H1 (cell line): ENCODE measurements around the gene C9orf152. TPM values are rescaled to one million over a fixed set of nuclear protein-coding genes. Genes with fewer than 3 reads are reported as not detected.
A peak's percentile ranks its signal among the peaks of the same experiment; 100 is the strongest.

Experiments
- CTCF ChIA-PET: fragments of 300-600 bp; sonication (Branson Sonifier 250); formaldehyde crosslinking; loops from one replicate; lab custom pipeline; 2021; ENCODE audit not compliant: partially characterized antibody; lab: Charles Lee
- POLR2A ChIA-PET: fragments of 300-600 bp; sonication (Branson Sonifier 250); formaldehyde crosslinking; loops from one replicate; lab custom pipeline; 2021; ENCODE audit warnings: inconsistent platforms; ENCODE audit not compliant: partially characterized antibody; lab: Charles Lee
- DNase-seq, 2 experiments: peaks; one replicate each; pipeline versions ENCODE4 v3.0.0 to v3.0.0-alpha.2; 2010 to 2022; ENCODE audit warnings: low spot score in 2 of 2, low read depth in 1 of 2, mixed read lengths in 1 of 2
- FAIRE-seq: peaks from 2 replicates; lab custom pipeline; 2011; peaks lifted over from hg19 to GRCh38; lab: Jason Lieb, UNC
- H2AFZ ChIP-seq: 2 replicates; pipeline ENCODE4 v1.8.1; 2012; ENCODE audit warnings: low read length, inconsistent platforms
- H2AK5ac ChIP-seq: 2 replicates; pipeline ENCODE4 v1.6.1; 2013; ENCODE audit warnings: low read depth, low read length
- H2BK120ac ChIP-seq: replicated peaks from 2 replicates; pipeline ENCODE3; 2013; ENCODE audit warnings: low read depth, low read length, inconsistent platforms
- H2BK12ac ChIP-seq: 2 replicates; pipeline ENCODE4 v1.6.1; 2013; ENCODE audit warnings: low read depth, low read length
- H2BK15ac ChIP-seq: 2 replicates; pipeline ENCODE4 v1.6.1; 2013; ENCODE audit warnings: low read length
- H2BK20ac ChIP-seq: 2 replicates; pipeline ENCODE4 v1.6.1; 2013; ENCODE audit warnings: low read length
- H2BK5ac ChIP-seq: 2 replicates; pipeline ENCODE4 v1.6.1; 2013; ENCODE audit warnings: low read depth, low read length
- H3K14ac ChIP-seq: 2 replicates; pipeline ENCODE4 v1.6.1; 2013; ENCODE audit warnings: inconsistent platforms; ENCODE audit not compliant: insufficient read length
- H3K18ac ChIP-seq: 2 replicates; pipeline ENCODE4 v1.6.1; 2013; ENCODE audit warnings: low read length; ENCODE audit errors: extremely low read depth
- H3K23ac ChIP-seq: 2 replicates; pipeline ENCODE4 v1.6.1; 2013; ENCODE audit warnings: inconsistent platforms; ENCODE audit not compliant: insufficient read length
- H3K23me2 ChIP-seq: 2 replicates; pipeline ENCODE4 v1.6.1; 2013; ENCODE audit warnings: low read depth, low read length
- H3K27ac ChIP-seq: 2 replicates; pipeline ENCODE4 v1.6.1; 2011; ENCODE audit warnings: low read depth, low read length, inconsistent platforms
- H3K27me3 ChIP-seq, 4 experiments: replicated peaks in 1 of 4; 1 replicate in 1 of 4; 2 replicates in 3 of 4; pipeline versions ENCODE4 v1.6.1 to v1.8.1; 2011 to 2013; ENCODE audit warnings: low read length in 3 of 4, mild to moderate bottlenecking in 3 of 4, inconsistent platforms in 2 of 4, mixed read lengths in 2 of 4, moderate library complexity in 1 of 4; ENCODE audit not compliant: control insufficient read depth in 3 of 4, insufficient read depth in 3 of 4; ENCODE audit errors: extremely low read depth in 1 of 4
- H3K36me3 ChIP-seq, 4 experiments: 2 replicates each; pipeline versions ENCODE4 v1.6.1 to v1.8.1; 2011 to 2013; ENCODE audit warnings: mild to moderate bottlenecking in 4 of 4, low read length in 3 of 4, moderate library complexity in 2 of 4, control low read depth in 1 of 4, inconsistent platforms in 1 of 4; ENCODE audit not compliant: insufficient read depth in 4 of 4, control insufficient read depth in 2 of 4
- H3K4ac ChIP-seq: replicated peaks from 2 replicates; pipeline ENCODE3; 2013; ENCODE audit warnings: low read length, low read depth, mixed read lengths, inconsistent platforms; ENCODE audit not compliant: insufficient read length
- H3K4me1 ChIP-seq, 4 experiments: replicated peaks in 1 of 4; 1 replicate in 1 of 4; 2 replicates in 3 of 4; pipeline versions ENCODE4 v1.6.1 to v1.8.1; 2011 to 2013; ENCODE audit warnings: low read length in 3 of 4, inconsistent platforms in 2 of 4, mixed read lengths in 1 of 4; ENCODE audit not compliant: insufficient read depth in 4 of 4, control insufficient read depth in 3 of 4
- H3K4me2 ChIP-seq, 2 experiments: 2 replicates each; pipeline versions ENCODE4 v1.6.1 to v1.8.1; 2011 to 2013; ENCODE audit warnings: low read depth in 2 of 2, low read length in 2 of 2, control low read depth in 1 of 2, inconsistent platforms in 1 of 2, mild to moderate bottlenecking in 1 of 2; ENCODE audit not compliant: insufficient read depth in 1 of 2
- H3K4me3 ChIP-seq, 4 experiments: fragments of 200-600, 300-600 bp in 1 of 4; sonication (generic), shearing (Covaris generic), sonication (Bioruptor Twin) in 1 of 4; 2 replicates each; pipeline versions ENCODE4 v1.5.1 to v1.8.1; 2011 to 2016; ENCODE audit warnings: low read length in 4 of 4, low read depth in 3 of 4, control low read depth in 2 of 4, inconsistent platforms in 2 of 4, mild to moderate bottlenecking in 2 of 4, mixed read lengths in 1 of 4, moderate library complexity in 1 of 4; ENCODE audit not compliant: insufficient read depth in 2 of 4; ENCODE audit errors: extremely low read depth in 1 of 4
- H3K56ac ChIP-seq: replicated peaks from 2 replicates; pipeline ENCODE3; 2013; ENCODE audit warnings: low read depth, mild to moderate bottlenecking, mixed read lengths, low read length, inconsistent platforms; ENCODE audit not compliant: insufficient read length
- H3K79me1 ChIP-seq: 2 replicates; pipeline ENCODE4 v1.6.1; 2013; ENCODE audit warnings: low read depth, low read length, control low read depth
- H3K79me2 ChIP-seq, 2 experiments: 2 replicates each; pipeline versions ENCODE4 v1.6.1 to v1.8.1; 2012 to 2013; ENCODE audit warnings: low read length in 2 of 2, mild to moderate bottlenecking in 2 of 2, inconsistent platforms in 1 of 2; ENCODE audit not compliant: insufficient read depth in 2 of 2, control insufficient read depth in 1 of 2
- H3K9ac ChIP-seq, 4 experiments: replicated peaks in 1 of 4; 1 replicate in 1 of 4; 2 replicates in 3 of 4; pipeline versions ENCODE4 v1.6.1 to v1.8.1; 2011 to 2013; ENCODE audit warnings: low read depth in 3 of 4, low read length in 3 of 4, control low read depth in 2 of 4, mild to moderate bottlenecking in 2 of 4, moderate library complexity in 2 of 4, inconsistent platforms in 1 of 4; ENCODE audit errors: extremely low read depth in 1 of 4
- H3K9me3 ChIP-seq, 2 experiments: 2 replicates each; pipeline versions ENCODE4 v1.6.1 to v1.8.1; 2012 to 2013; ENCODE audit warnings: mild to moderate bottlenecking in 2 of 2, moderate library complexity in 2 of 2, control low read depth in 1 of 2, inconsistent platforms in 1 of 2, low read depth in 1 of 2, low read length in 1 of 2, mixed read lengths in 1 of 2; ENCODE audit not compliant: insufficient read depth in 2 of 2
- H4K20me1 ChIP-seq, 2 experiments: replicated peaks in 1 of 2; 2 replicates each; pipeline versions ENCODE3 to v1.8.1; 2011 to 2013; ENCODE audit warnings: inconsistent platforms in 2 of 2, low read length in 2 of 2, mild to moderate bottlenecking in 1 of 2; ENCODE audit not compliant: insufficient read depth in 2 of 2, control insufficient read depth in 1 of 2
- H4K5ac ChIP-seq: 2 replicates; pipeline ENCODE4 v1.6.1; 2013; ENCODE audit warnings: low read length, low read depth, mixed read lengths, inconsistent platforms; ENCODE audit not compliant: insufficient read length
- H4K8ac ChIP-seq: 2 replicates; pipeline ENCODE4 v1.8.0; 2013; ENCODE audit warnings: mild to moderate bottlenecking, moderate library complexity, low read length, inconsistent platforms; ENCODE audit not compliant: insufficient read depth; ENCODE audit errors: extremely low read depth
- H4K91ac ChIP-seq: replicated peaks from 2 replicates; pipeline ENCODE3; 2013; ENCODE audit warnings: low read length, mixed read lengths, inconsistent platforms; ENCODE audit not compliant: insufficient read length
- CTCF ChIP-seq, 3 experiments: IDR thresholded peaks; 1 replicate in 2 of 3; 2 replicates in 1 of 3; pipeline versions ENCODE4 v1.5.1 to v1.6.1; 2011; ENCODE audit warnings: low read length in 3 of 3, mild to moderate bottlenecking in 3 of 3, inconsistent platforms in 2 of 3, low read depth in 1 of 3, moderate library complexity in 1 of 3; ENCODE audit not compliant: insufficient read depth in 1 of 3; ENCODE audit errors: control extremely low read depth in 1 of 3
- RAD21 ChIP-seq, 2 experiments: IDR thresholded peaks in 1 of 2; conservative IDR thresholded peaks in 1 of 2; 2 replicates each; pipeline ENCODE4 v1.6.1; 2011; ENCODE audit warnings: low read depth in 2 of 2, low read length in 2 of 2, improper control_type of control experiment in 1 of 2, inconsistent platforms in 1 of 2, mild to moderate bottlenecking in 1 of 2, moderate library complexity in 1 of 2
- TEAD4 ChIP-seq: IDR thresholded peaks from 2 replicates; pipeline ENCODE4 v1.6.1; 2012; ENCODE audit warnings: low read depth, low read length, inconsistent platforms, mixed read lengths
- YY1 ChIP-seq: IDR thresholded peaks from 2 replicates; pipeline ENCODE4 v1.6.1; 2011; ENCODE audit warnings: low read depth, mild to moderate bottlenecking, low read length
- WGBS, 2 experiments: shearing (Covaris generic) in 1 of 2; methylation state at CpG; one replicate each; pipeline versions ENCODE4 v1.1.6 to v1.1.7; 2013 to 2015; ENCODE audit warnings: low lambda C conversion rate in 2 of 2, mixed read lengths in 2 of 2, inconsistent platforms in 1 of 2, low coverage in 1 of 2, missing lambda C conversion rate in 1 of 2; ENCODE audit not compliant: insufficient replicate concordance in 2 of 2, insufficient coverage in 1 of 2, insufficient read length in 1 of 2; ENCODE audit errors: extremely low coverage in 1 of 2, missing lambda C conversion rate in 1 of 2; 5-methylcytosine and 5-hydroxymethylcytosine counted together
- polyA plus RNA-seq, 7 experiments: library from polyadenylated mRNA; depleted of rRNA in 3 of 7; stranded (reverse) in 5 of 7; unstranded in 2 of 7; fragments of >200 nt in 5 of 7; fragments of 200-250 nt in 2 of 7; gene quantifications; 1 replicate in 5 of 7; 2 replicates in 1 of 7; 4 replicates in 1 of 7; pipeline versions ENCODE4 v1.2.1 to v1.2.3, GENCODE V29; 2011 to 2013; ENCODE audit warnings: missing spikeins in 2 of 7, mixed read lengths in 2 of 7
- total RNA-seq: library from RNA; stranded (reverse); fragmentation: NEBNext Ultra II Directional; extraction: Animal tissue kit (Norgen Biotek cat#: 25700); gene quantifications from 2 replicates; pipeline ENCODE4 v1.2.1, GENCODE V29; 2021

The C9orf152 gene
- total and polyA plus RNA-seq, 2 of the 8 experiments (the other 6 are each of a cell fraction or from before 2014, with no cell fraction given), result not detected

GRCh38 chr9:110183208-110184145 is 24.5 kb downstream of the C9orf152 start:
- no peak overlapping the region for H3K4me2 ChIP-seq
- H3K79me1 ChIP-seq, result no peaks in the 10 kb centered on the region
- no peak overlapping the region for H2BK120ac ChIP-seq
- H3K4me3 ChIP-seq, result no peak overlapping the region
- H4K91ac ChIP-seq, result no peak overlapping the region
- H2BK15ac ChIP-seq, result no peak overlapping the region
- H2BK12ac ChIP-seq, result no peak overlapping the region
- TF ChIP-seq CTCF (IDR thresholded peaks at IDR 0.05; ENCODE audit: control extremely low read depth in 1 of 3, insufficient read depth in 1 of 3, low read depth in 1 of 3, low read length in 3 of 3) (peak in 2 of 3 experiments; percentile 72 to 78; a peak in 3 of 4 replicates), TEAD4 (no peak), RAD21 (IDR thresholded peaks at IDR 0.05 in 1 of 2, conservative IDR thresholded peaks at IDR 0.05 in 1 of 2; ENCODE audit: low read depth in 2 of 2, low read length in 2 of 2) (peak; percentile 94 to 95), YY1 (no peak)
- peaks cover 3 to 7% of the 10 kb centered on the region in 2 experiments; a peak in 3 of 4 replicates for H3K9me3 ChIP-seq
- no peak overlapping the region for H3K18ac ChIP-seq
- no peak overlapping the region for H3K14ac ChIP-seq
- H4K5ac ChIP-seq, result no peak overlapping the region
- no peak overlapping the region for H2AFZ ChIP-seq
- H3K27me3 ChIP-seq, result no peaks in the 10 kb centered on the region
- ChIA-PET CTCF (interaction anchor here (0.6 to 9.1 kb wide), 32 partner anchors 10 to 909 kb away, joined by 3 to 166 read pairs (median 4); partner anchors contain the start of gene C9orf152), POLR2A (interaction anchor here (1.3 kb wide), 1 partner anchor 73 kb away, joined by 3 read pairs; the partner anchor contains the start of gene TXN)
- H3K9ac ChIP-seq, result no peak overlapping the region
- FAIRE-seq (peak; percentile 7), DNase-seq (peak; percentile 17 to 64)
- no peak overlapping the region for H3K27ac ChIP-seq
- H3K36me3 ChIP-seq, result no peaks in the 10 kb centered on the region
- H3K4me1 ChIP-seq, result no peaks in the 10 kb centered on the region
- H2AK5ac ChIP-seq, result no peak overlapping the region
- H3K23ac ChIP-seq, result no peak overlapping the region
- WGBS, 2 experiments, result 76% methylated on average over 7 of the region's 7 CpGs; no CpG with 5 or more reads in 1 of the 2 experiments
- no peaks in the 10 kb centered on the region for H3K23me2 ChIP-seq
- H2BK5ac ChIP-seq, result no peak overlapping the region
- no peak overlapping the region for H3K4ac ChIP-seq
- H4K20me1 ChIP-seq, result no peaks in the 10 kb centered on the region
- H2BK20ac ChIP-seq, result no peak overlapping the region
- no peak overlapping the region for H4K8ac ChIP-seq
- no peak overlapping the region for H3K56ac ChIP-seq
- no peaks in the 10 kb centered on the region for H3K79me2 ChIP-seq
